Bone marrow (tissue), 2 donors: Measurements from ENCODE around the gene MAP3K7.

Experiments
- DNase-seq, 2 donors: peaks; one replicate each; lab custom pipeline; 2025; lab: John Stamatoyannopoulos, UW

The MAP3K7 gene

DNA sequence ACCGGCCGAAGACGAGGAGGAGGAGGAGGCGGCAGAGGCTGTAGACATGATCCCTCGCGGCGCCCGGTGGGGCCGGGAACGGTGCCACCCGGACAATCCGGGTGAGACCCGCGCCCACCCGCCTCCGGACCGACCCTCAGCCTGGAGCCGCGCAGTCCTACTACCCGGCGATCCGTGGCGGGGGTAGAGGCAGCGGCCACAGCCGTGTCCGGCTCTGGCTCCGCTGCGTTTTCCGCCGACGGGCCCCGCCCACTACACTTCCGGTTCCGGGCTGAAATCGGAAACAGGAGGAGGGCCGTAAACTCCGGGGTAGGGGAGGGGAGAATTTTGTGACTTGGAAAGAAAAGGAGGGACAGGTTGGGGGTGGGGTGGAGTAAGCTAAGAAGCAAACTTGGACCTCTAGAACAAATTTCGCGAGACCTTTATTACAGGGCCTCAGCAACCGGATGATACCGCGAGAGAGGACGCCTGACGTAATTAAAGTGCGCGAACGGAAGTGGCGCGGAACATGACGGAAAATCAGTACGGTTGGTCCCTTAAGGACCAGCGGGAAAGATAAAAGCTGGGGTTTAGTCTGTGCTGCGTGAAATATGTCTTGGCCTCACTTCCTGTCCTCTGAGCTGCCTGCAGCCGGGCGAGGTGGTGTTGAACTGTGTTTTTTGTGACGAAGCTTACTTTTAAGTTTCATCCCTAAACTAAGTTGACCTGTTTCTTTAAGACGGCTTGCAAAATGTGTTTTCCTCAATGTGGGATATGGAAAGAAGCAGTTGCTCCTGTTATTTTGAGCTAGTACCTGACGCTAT lies at the start of gene MAP3K7:
MAP3K7 (minus strand) TSS at position 237 of the 803 bp plus-strand sequence; CDS start at position 48, 189 bp downstream.
- peak; percentile 91 for DNase-seq

GRCh38 chr6:90631046-90631445 lies 44.2 kb upstream of the MAP3K7 start:
- DNase-seq, result no peak

DNA sequence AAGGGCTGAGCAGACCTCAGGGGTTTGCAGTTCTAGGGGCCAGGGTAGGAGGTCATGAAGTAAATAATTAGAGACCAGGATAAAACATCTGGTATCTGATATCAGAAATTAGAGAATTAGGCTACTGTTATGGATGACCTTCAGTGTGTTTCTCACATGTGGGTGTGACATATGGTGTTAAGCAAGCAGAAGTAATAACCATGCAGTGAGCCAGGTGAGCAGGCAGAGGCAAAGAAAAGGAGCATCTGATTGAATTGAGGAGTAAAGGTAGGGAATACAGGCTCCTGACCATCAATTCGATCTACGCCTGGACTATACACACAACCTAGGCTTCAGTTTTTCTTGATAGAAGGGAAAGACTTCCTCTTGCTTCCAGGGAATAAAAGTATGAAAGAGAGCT lies 34.7 kb upstream of the MAP3K7 start:
- no peak for DNase-seq

DNA sequence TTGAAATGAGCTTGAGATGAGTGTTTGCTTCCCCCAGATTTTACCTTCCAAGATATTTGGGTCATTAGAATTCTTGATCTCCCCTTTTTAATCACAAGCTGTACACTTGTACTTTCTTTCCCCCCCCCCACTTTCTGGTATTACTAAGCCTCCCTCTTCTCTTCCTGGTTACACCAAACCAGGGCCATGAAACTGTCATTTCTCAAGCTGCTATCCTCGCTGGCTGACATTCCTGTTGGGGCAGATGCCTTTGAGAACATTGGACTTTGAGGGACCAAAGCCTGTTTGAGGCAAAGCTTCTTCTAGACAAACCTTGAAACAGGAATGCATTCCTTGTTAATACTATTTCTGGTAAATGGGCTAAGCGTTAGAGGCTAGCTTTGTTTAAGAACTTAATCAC lies 32.3 kb upstream of the MAP3K7 start:
- DNase-seq, result no peak

- DNase-seq, result no peak
These were observed 25.4 kb upstream of the MAP3K7 start for GRCh38 chr6:90612313-90612680.

- DNase-seq, result no peak
These were observed 24.9 kb upstream of the MAP3K7 start for GRCh38 chr6:90611543-90612312.

GRCh38 chr6:90610751-90611542 lies 24.1 kb upstream of the MAP3K7 start:
- DNase-seq, result no peak

GRCh38 chr6:90610301-90610750 lies 23.5 kb upstream of the MAP3K7 start:
- DNase-seq, result no peak

DNA sequence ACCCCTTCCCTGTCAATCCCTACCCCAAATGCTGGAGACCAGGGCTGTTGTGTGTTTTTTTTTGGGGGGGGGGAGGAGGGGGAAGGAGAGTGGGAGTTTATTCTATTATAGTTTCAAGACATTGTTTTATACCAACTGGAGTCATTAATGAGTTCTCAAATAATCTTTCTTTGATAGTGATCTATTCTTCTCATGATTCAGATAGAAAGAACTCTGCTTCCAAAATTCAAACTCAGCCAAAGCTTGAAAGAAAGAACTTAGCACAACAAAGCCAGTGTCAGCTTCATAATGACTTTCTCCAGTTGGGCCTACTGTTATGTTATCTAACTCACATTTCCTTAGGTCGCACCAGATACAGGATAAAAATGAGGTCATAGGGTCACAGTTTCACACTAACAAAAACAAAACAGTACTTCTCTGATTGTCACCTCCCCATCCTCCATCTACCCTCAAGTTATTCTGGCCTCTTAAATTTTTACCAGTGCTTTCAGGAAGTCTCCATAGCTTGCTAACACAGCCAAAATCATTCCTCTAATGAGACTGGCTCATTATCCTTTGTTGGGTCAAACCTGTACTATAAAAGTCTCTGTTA lies 19.0 kb upstream of the MAP3K7 start:
- no peak for DNase-seq

DNA sequence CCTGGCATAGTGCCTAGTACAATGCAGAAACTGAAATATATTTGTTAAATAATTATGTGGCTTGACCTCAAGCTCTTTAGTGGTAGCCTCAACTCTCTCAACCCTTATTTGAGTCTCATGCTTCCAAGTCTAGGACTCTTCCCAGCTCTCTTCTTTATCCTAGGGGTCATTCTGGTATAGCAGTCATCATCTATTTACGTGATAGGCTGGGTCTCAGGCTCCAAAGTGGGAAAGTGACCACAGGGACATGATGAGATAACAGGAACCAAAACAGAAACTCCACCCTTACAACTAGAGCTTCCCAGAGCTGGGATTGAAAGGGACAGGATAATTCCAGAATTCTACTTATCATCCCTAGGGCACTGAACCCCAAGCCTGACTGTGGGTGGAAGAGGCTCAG lies 17.7 kb upstream of the MAP3K7 start:
- no peak for DNase-seq

DNA sequence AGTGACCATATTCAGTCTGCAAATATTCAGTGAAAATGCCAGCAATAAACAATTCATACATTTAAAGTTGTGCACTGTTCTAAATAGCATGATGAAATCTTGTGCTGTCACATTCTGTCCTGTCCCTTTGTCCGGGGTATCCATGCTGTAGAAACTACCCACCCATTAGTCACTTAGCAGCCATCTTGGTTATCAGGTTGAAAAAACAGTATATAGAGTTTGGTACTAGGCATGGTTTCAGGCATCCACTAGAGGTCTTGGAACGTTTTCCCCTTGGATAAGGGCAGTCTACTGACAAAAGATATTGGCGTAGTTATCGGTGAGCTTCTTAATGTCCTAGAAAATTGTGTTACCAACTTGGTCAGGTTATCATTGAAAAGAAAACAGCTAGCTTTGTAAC lies 12.3 kb upstream of the MAP3K7 start:
- no peak for DNase-seq

DNA sequence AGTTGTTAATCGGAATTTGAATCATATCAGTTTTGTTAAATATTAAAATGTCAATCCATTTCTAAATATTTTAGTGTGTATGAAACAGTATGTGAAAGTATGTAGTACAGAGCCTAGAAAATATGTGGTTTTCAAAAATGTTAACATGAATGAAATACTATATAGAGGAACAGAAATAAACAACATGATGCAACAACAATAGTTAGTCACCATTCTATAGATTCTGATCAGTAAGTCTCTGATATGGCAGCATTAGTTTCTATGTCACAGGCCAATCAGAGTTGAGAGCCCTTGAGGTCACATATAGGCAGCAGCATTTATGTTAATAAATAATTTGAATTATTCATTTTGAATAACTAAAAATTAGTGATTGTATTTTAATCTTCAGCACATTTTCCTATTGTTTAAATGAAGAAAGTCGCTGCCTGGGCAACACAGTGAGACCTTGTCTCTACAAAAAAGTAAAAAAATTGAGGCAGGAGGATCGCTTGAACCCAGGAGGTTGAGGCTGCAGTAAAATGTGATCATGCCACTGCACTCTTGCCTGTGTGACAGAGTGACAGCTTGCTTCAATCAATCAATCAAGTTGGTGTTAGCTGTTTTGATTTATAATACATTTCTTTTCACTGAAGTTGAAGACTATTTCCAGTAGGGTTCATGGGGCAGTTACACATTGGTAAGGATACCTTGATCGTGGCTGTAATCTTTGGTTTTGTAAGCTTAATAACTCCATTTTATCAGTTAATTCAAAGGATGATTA lies 11.5 kb upstream of the MAP3K7 start:
- DNase-seq, result no peak

GRCh38 chr6:90596967-90597539 lies 10.2 kb upstream of the MAP3K7 start:
- no peak for DNase-seq

DNA sequence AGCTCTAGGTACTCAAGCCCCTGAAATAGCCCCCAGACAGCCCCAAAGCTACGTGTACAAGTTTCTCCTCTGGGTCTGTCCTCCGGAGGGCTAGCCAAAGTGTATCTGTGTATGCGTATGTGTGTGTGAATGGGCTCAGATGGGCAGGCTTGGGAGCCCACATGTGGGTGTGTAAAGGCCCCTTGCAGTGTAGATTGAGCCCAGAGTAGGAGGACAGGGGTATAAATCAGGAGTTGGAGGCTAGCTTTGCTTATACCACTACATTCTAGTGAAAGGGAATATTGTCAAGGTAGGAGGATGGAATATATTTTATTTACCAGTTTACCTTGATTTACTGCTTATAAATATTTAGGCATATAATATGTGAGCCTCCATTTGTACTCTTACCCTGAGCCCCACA lies 9.0 kb upstream of the MAP3K7 start:
- DNase-seq, result no peak

GRCh38 chr6:90586546-90586835 lies 381 bp downstream of the MAP3K7 start:
- DNase-seq, result peak in 1 of 2 donors; percentile 58

DNA sequence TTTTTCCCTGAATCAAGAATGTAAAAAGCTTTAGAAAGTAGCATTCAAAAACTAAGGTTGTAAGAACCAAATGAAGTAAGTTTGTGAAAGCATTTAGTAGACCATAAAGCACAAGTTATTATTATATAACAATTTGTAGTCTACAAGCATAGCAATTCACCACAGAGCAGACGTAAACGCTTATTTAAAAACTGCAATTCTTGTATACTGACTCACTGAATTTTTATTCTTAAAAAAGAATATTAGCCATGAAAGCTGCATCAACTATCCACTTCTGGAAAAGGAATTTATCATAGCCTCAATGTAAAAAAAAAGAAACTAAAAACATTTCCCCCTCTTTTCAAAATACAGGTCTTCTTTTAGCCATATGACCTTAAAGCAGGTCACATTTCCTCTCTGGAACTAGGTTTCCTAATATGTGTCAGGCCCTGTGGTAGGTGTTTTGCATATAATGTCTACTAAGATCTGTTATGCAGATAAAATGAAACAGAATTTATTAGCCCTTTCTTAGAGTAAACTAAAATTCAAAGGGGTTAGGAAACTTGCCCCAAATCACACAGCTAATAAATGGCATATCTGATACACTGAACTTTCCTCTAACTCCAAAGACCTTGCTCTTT lies 2.1 kb downstream of the MAP3K7 start:
- DNase-seq, result no peak

DNA sequence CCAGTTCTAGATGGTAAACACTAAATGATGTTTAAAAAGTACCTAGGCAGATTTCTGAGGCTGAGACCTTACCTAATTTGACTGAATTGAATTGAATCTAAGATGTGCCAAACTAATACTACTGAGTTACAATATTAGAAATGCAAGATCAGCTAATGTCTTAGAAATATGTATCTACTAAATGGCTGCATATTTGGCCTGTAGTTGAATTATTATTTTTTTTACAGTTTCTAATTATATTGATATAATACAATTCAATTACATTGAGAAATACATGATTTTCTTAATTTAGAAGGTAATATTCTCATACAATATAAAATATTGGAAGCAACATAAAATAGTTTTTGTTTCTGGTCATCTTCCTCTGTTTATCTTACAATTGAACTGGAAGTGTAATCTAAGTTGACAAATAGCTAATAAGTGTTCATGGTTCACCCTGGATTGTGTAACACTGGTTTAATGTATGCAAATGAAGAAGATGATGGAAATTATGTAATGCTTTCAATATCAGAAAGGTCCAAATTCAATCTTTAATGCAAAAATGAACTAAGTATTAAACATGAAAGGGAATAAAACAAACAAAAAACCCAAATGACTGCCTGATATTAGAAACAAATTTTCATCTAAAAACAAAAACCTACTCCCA lies 2.9 kb downstream of the MAP3K7 start:
- DNase-seq, result no peak

DNA sequence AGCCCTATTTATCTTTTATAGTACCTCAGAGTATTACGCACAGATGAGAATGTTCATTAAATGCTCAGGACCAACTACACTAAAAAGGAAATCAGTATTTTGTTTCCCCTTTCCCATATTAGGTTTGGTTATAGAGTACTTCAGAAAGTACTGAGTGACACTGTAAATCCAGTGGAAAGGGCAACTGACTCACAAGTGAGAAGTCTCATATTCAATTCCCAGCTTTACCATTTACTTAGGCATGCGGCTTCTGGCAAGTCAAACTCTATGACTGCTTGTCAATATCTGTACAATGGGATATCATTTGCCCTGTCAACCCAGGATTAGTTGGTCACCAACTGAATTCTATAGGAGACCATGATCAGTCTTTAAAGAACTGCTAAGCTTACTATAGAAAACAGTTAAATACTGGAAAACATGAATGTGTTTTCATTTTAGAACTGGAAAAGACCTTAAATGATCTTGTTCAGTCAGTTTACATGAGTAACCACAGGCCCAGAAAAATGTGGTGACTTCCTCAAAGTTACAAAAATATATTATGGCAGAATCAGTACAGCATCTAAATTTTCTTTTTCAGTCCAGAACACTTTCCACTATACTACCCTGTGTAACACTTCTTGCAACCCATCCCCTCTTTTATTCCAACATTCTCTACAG lies 3.6 kb downstream of the MAP3K7 start:
- no peak for DNase-seq

DNA sequence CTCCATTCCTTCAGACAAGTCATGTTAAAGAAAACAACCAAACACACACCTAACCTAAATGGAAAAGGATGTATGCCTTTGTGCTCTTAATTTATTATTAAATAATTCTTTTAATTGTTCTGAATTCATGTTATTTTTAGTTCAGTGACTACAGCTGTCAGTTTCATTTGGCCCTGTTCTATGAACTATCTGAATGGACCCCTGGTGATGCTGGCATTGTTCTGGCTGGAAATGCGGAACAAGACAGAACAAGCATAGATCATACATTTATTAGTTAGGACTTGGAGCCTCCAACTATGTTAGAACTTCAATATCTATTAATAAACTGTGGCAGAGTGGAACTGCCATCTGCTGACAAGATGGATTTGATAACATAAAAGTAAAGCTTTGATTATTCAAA lies 5.7 kb downstream of the MAP3K7 start:
- no peak for DNase-seq
